H1 (cell line): ENCODE measurements around the gene STRA8. TPM values are rescaled to one million over a fixed set of nuclear protein-coding genes. Genes with fewer than 3 reads are reported as not detected.

Experiments used
- CTCF ChIA-PET: fragments of 300-600 bp; sonication (Branson Sonifier 250); formaldehyde crosslinking; loops from one replicate; lab custom pipeline; 2021; ENCODE audit not compliant: partially characterized antibody; lab: Charles Lee
- POLR2A ChIA-PET: fragments of 300-600 bp; sonication (Branson Sonifier 250); formaldehyde crosslinking; loops from one replicate; lab custom pipeline; 2021; ENCODE audit warnings: inconsistent platforms; ENCODE audit not compliant: partially characterized antibody; lab: Charles Lee
- DNase-seq, 2 experiments: peaks; one replicate each; pipeline versions ENCODE4 v3.0.0 to v3.0.0-alpha.2; 2010 to 2022; ENCODE audit warnings: low spot score in 2 of 2, low read depth in 1 of 2, mixed read lengths in 1 of 2
- FAIRE-seq: peaks from 2 replicates; lab custom pipeline; 2011; peaks lifted over from hg19 to GRCh38; lab: Jason Lieb, UNC
- H2AFZ ChIP-seq: 2 replicates; pipeline ENCODE4 v1.8.1; 2012; ENCODE audit warnings: low read length, inconsistent platforms
- H2AK5ac ChIP-seq: 2 replicates; pipeline ENCODE4 v1.6.1; 2013; ENCODE audit warnings: low read depth, low read length
- H2BK120ac ChIP-seq: replicated peaks from 2 replicates; pipeline ENCODE3; 2013; ENCODE audit warnings: low read depth, low read length, inconsistent platforms
- H2BK12ac ChIP-seq: 2 replicates; pipeline ENCODE4 v1.6.1; 2013; ENCODE audit warnings: low read depth, low read length
- H2BK15ac ChIP-seq: 2 replicates; pipeline ENCODE4 v1.6.1; 2013; ENCODE audit warnings: low read length
- H2BK20ac ChIP-seq: 2 replicates; pipeline ENCODE4 v1.6.1; 2013; ENCODE audit warnings: low read length
- H2BK5ac ChIP-seq: 2 replicates; pipeline ENCODE4 v1.6.1; 2013; ENCODE audit warnings: low read depth, low read length
- H3K14ac ChIP-seq: 2 replicates; pipeline ENCODE4 v1.6.1; 2013; ENCODE audit warnings: inconsistent platforms; ENCODE audit not compliant: insufficient read length
- H3K18ac ChIP-seq: 2 replicates; pipeline ENCODE4 v1.6.1; 2013; ENCODE audit warnings: low read length; ENCODE audit errors: extremely low read depth
- H3K23ac ChIP-seq: 2 replicates; pipeline ENCODE4 v1.6.1; 2013; ENCODE audit warnings: inconsistent platforms; ENCODE audit not compliant: insufficient read length
- H3K23me2 ChIP-seq: 2 replicates; pipeline ENCODE4 v1.6.1; 2013; ENCODE audit warnings: low read depth, low read length
- H3K27ac ChIP-seq: 2 replicates; pipeline ENCODE4 v1.6.1; 2011; ENCODE audit warnings: low read depth, low read length, inconsistent platforms
- H3K27me3 ChIP-seq, 4 experiments: replicated peaks in 1 of 4; 1 replicate in 1 of 4; 2 replicates in 3 of 4; pipeline versions ENCODE4 v1.6.1 to v1.8.1; 2011 to 2013; ENCODE audit warnings: low read length in 3 of 4, mild to moderate bottlenecking in 3 of 4, inconsistent platforms in 2 of 4, mixed read lengths in 2 of 4, moderate library complexity in 1 of 4; ENCODE audit not compliant: control insufficient read depth in 3 of 4, insufficient read depth in 3 of 4; ENCODE audit errors: extremely low read depth in 1 of 4
- H3K36me3 ChIP-seq, 4 experiments: 2 replicates each; pipeline versions ENCODE4 v1.6.1 to v1.8.1; 2011 to 2013; ENCODE audit warnings: mild to moderate bottlenecking in 4 of 4, low read length in 3 of 4, moderate library complexity in 2 of 4, control low read depth in 1 of 4, inconsistent platforms in 1 of 4; ENCODE audit not compliant: insufficient read depth in 4 of 4, control insufficient read depth in 2 of 4
- H3K4ac ChIP-seq: replicated peaks from 2 replicates; pipeline ENCODE3; 2013; ENCODE audit warnings: low read length, low read depth, mixed read lengths, inconsistent platforms; ENCODE audit not compliant: insufficient read length
- H3K4me1 ChIP-seq, 4 experiments: replicated peaks in 1 of 4; 1 replicate in 1 of 4; 2 replicates in 3 of 4; pipeline versions ENCODE4 v1.6.1 to v1.8.1; 2011 to 2013; ENCODE audit warnings: low read length in 3 of 4, inconsistent platforms in 2 of 4, mixed read lengths in 1 of 4; ENCODE audit not compliant: insufficient read depth in 4 of 4, control insufficient read depth in 3 of 4
- H3K4me2 ChIP-seq, 2 experiments: 2 replicates each; pipeline versions ENCODE4 v1.6.1 to v1.8.1; 2011 to 2013; ENCODE audit warnings: low read depth in 2 of 2, low read length in 2 of 2, control low read depth in 1 of 2, inconsistent platforms in 1 of 2, mild to moderate bottlenecking in 1 of 2; ENCODE audit not compliant: insufficient read depth in 1 of 2
- H3K4me3 ChIP-seq, 4 experiments: fragments of 200-600, 300-600 bp in 1 of 4; sonication (generic), shearing (Covaris generic), sonication (Bioruptor Twin) in 1 of 4; 2 replicates each; pipeline versions ENCODE4 v1.5.1 to v1.8.1; 2011 to 2016; ENCODE audit warnings: low read length in 4 of 4, low read depth in 3 of 4, control low read depth in 2 of 4, inconsistent platforms in 2 of 4, mild to moderate bottlenecking in 2 of 4, mixed read lengths in 1 of 4, moderate library complexity in 1 of 4; ENCODE audit not compliant: insufficient read depth in 2 of 4; ENCODE audit errors: extremely low read depth in 1 of 4
- H3K56ac ChIP-seq: replicated peaks from 2 replicates; pipeline ENCODE3; 2013; ENCODE audit warnings: low read depth, mild to moderate bottlenecking, mixed read lengths, low read length, inconsistent platforms; ENCODE audit not compliant: insufficient read length
- H3K79me1 ChIP-seq: 2 replicates; pipeline ENCODE4 v1.6.1; 2013; ENCODE audit warnings: low read depth, low read length, control low read depth
- H3K79me2 ChIP-seq, 2 experiments: 2 replicates each; pipeline versions ENCODE4 v1.6.1 to v1.8.1; 2012 to 2013; ENCODE audit warnings: low read length in 2 of 2, mild to moderate bottlenecking in 2 of 2, inconsistent platforms in 1 of 2; ENCODE audit not compliant: insufficient read depth in 2 of 2, control insufficient read depth in 1 of 2
- H3K9ac ChIP-seq, 4 experiments: replicated peaks in 1 of 4; 1 replicate in 1 of 4; 2 replicates in 3 of 4; pipeline versions ENCODE4 v1.6.1 to v1.8.1; 2011 to 2013; ENCODE audit warnings: low read depth in 3 of 4, low read length in 3 of 4, control low read depth in 2 of 4, mild to moderate bottlenecking in 2 of 4, moderate library complexity in 2 of 4, inconsistent platforms in 1 of 4; ENCODE audit errors: extremely low read depth in 1 of 4
- H3K9me3 ChIP-seq, 2 experiments: 2 replicates each; pipeline versions ENCODE4 v1.6.1 to v1.8.1; 2012 to 2013; ENCODE audit warnings: mild to moderate bottlenecking in 2 of 2, moderate library complexity in 2 of 2, control low read depth in 1 of 2, inconsistent platforms in 1 of 2, low read depth in 1 of 2, low read length in 1 of 2, mixed read lengths in 1 of 2; ENCODE audit not compliant: insufficient read depth in 2 of 2
- H4K20me1 ChIP-seq, 2 experiments: replicated peaks in 1 of 2; 2 replicates each; pipeline versions ENCODE3 to v1.8.1; 2011 to 2013; ENCODE audit warnings: inconsistent platforms in 2 of 2, low read length in 2 of 2, mild to moderate bottlenecking in 1 of 2; ENCODE audit not compliant: insufficient read depth in 2 of 2, control insufficient read depth in 1 of 2
- H4K5ac ChIP-seq: 2 replicates; pipeline ENCODE4 v1.6.1; 2013; ENCODE audit warnings: low read length, low read depth, mixed read lengths, inconsistent platforms; ENCODE audit not compliant: insufficient read length
- H4K8ac ChIP-seq: 2 replicates; pipeline ENCODE4 v1.8.0; 2013; ENCODE audit warnings: mild to moderate bottlenecking, moderate library complexity, low read length, inconsistent platforms; ENCODE audit not compliant: insufficient read depth; ENCODE audit errors: extremely low read depth
- H4K91ac ChIP-seq: replicated peaks from 2 replicates; pipeline ENCODE3; 2013; ENCODE audit warnings: low read length, mixed read lengths, inconsistent platforms; ENCODE audit not compliant: insufficient read length
- BRCA1 ChIP-seq: IDR thresholded peaks from 2 replicates; pipeline ENCODE4 v1.6.1; 2012; ENCODE audit warnings: low read depth, low read length, improper control_type of control experiment
- CBX8 ChIP-seq: fragments of 300-800, 300-1000 bp; sonication (generic); IDR thresholded peaks from 2 replicates; pipeline ENCODE4 v1.7.1; 2016; ENCODE audit warnings: low read depth, low read length, borderline replicate concordance
- CHD2 ChIP-seq: IDR thresholded peaks from 2 replicates; pipeline ENCODE4 v1.6.1; 2012; ENCODE audit warnings: low read length, improper control_type of control experiment
- GABPA ChIP-seq: IDR thresholded peaks from 2 replicates; pipeline ENCODE4 v1.6.1; 2011; ENCODE audit warnings: mild to moderate bottlenecking, low read length, moderate library complexity, borderline replicate concordance; ENCODE audit not compliant: insufficient read depth
- HDAC6 ChIP-seq: IDR thresholded peaks from one replicate; pipeline ENCODE4 v1.7.1; 2012; ENCODE audit warnings: low read depth, mild to moderate bottlenecking, inconsistent platforms, low read length, moderate library complexity
- JUN ChIP-seq: IDR thresholded peaks from 2 replicates; pipeline ENCODE4 v1.6.1; 2011; ENCODE audit warnings: low read depth, mild to moderate bottlenecking, improper control_type of control experiment, low read length
- KDM5A ChIP-seq: fragments of 200-600 bp; IDR thresholded peaks from 2 replicates; pipeline ENCODE4 v1.7.1; 2012; ENCODE audit warnings: mild to moderate bottlenecking, low read length, inconsistent platforms, mixed read lengths
- POU5F1 ChIP-seq: IDR thresholded peaks from 2 replicates; pipeline ENCODE4 v1.6.1; 2011; ENCODE audit warnings: low read depth, mild to moderate bottlenecking, low read length, moderate library complexity
- RAD21 ChIP-seq, 2 experiments: IDR thresholded peaks in 1 of 2; conservative IDR thresholded peaks in 1 of 2; 2 replicates each; pipeline ENCODE4 v1.6.1; 2011; ENCODE audit warnings: low read depth in 2 of 2, low read length in 2 of 2, improper control_type of control experiment in 1 of 2, inconsistent platforms in 1 of 2, mild to moderate bottlenecking in 1 of 2, moderate library complexity in 1 of 2
- SP2 ChIP-seq: IDR thresholded peaks from 2 replicates; pipeline ENCODE4 v1.6.1; 2012; ENCODE audit warnings: mild to moderate bottlenecking, low read length, inconsistent platforms
- SUZ12 ChIP-seq: fragments of 200-600 bp; sonication (generic); IDR thresholded peaks from 2 replicates; pipeline ENCODE4 v1.6.1; 2012; ENCODE audit warnings: mild to moderate bottlenecking, inconsistent platforms, low read length, moderate library complexity, mixed read lengths
- TAF1 ChIP-seq: IDR thresholded peaks from 2 replicates; pipeline ENCODE4 v1.6.1; 2011; ENCODE audit warnings: mild to moderate bottlenecking, low read depth, low read length
- TBP ChIP-seq: IDR thresholded peaks from 2 replicates; pipeline ENCODE4 v1.6.1; 2011; ENCODE audit warnings: low read depth, low read length, improper control_type of control experiment
- TCF12 ChIP-seq: IDR thresholded peaks from 2 replicates; pipeline ENCODE4 v1.6.1; 2011; ENCODE audit warnings: low read depth, mild to moderate bottlenecking, low read length
- YY1 ChIP-seq: IDR thresholded peaks from 2 replicates; pipeline ENCODE4 v1.6.1; 2011; ENCODE audit warnings: low read depth, mild to moderate bottlenecking, low read length
- WGBS, 2 experiments: shearing (Covaris generic) in 1 of 2; methylation state at CpG; one replicate each; pipeline versions ENCODE4 v1.1.6 to v1.1.7; 2013 to 2015; ENCODE audit warnings: low lambda C conversion rate in 2 of 2, mixed read lengths in 2 of 2, inconsistent platforms in 1 of 2, low coverage in 1 of 2, missing lambda C conversion rate in 1 of 2; ENCODE audit not compliant: insufficient replicate concordance in 2 of 2, insufficient coverage in 1 of 2, insufficient read length in 1 of 2; ENCODE audit errors: extremely low coverage in 1 of 2, missing lambda C conversion rate in 1 of 2; 5-methylcytosine and 5-hydroxymethylcytosine counted together
- polyA plus RNA-seq, 7 experiments: library from polyadenylated mRNA; depleted of rRNA in 3 of 7; stranded (reverse) in 5 of 7; unstranded in 2 of 7; fragments of >200 nt in 5 of 7; fragments of 200-250 nt in 2 of 7; gene quantifications; 1 replicate in 5 of 7; 2 replicates in 1 of 7; 4 replicates in 1 of 7; pipeline versions ENCODE4 v1.2.1 to v1.2.3, GENCODE V29; 2011 to 2013; ENCODE audit warnings: missing spikeins in 2 of 7, mixed read lengths in 2 of 7
- total RNA-seq: library from RNA; stranded (reverse); fragmentation: NEBNext Ultra II Directional; extraction: Animal tissue kit (Norgen Biotek cat#: 25700); gene quantifications from 2 replicates; pipeline ENCODE4 v1.2.1, GENCODE V29; 2021

The STRA8 gene
- total and polyA plus RNA-seq, 2 of the 8 experiments (the other 6 are each of a cell fraction or from before 2014, with no cell fraction given) = not detected

DNA sequence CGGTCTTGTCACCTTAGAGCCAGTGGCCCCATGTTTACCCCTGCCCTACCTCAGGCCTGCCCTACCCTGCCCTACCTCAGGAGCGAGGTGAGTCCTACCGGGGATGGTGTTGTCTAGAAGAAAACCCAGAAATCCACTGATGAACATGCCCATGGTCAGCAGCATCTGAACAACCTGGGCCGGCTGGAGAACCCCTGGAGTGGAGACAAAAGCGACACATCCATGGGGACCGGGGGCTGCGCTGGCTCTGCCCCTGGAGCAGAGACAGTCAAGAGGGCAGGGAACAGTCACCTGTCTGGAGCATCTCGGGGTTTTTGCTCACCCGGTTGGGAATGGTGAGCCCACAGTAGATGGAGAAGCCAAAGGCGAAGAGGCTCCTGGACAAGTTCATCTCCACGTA lies 36.3 kb downstream of the STRA8 start:
- H2BK120ac ChIP-seq = no peak overlapping the region
- no peak overlapping the region for H4K91ac ChIP-seq
- H3K23me2 ChIP-seq = no peaks in the 10 kb centered on the region
- H3K23ac ChIP-seq = no peak overlapping the region
- no peak overlapping the region for H3K4me3 ChIP-seq
- H3K18ac ChIP-seq = no peak overlapping the region
- peak overlapping the region; percentile 35; the same call in 1 of the 2 replicates for H4K8ac ChIP-seq
- no peaks in the 10 kb centered on the region for H4K20me1 ChIP-seq
- no peak overlapping the region for H2AK5ac ChIP-seq
- no peak overlapping the region for H3K14ac ChIP-seq
- H3K79me1 ChIP-seq = no peaks in the 10 kb centered on the region
- H3K4ac ChIP-seq = no peak overlapping the region
- H3K27ac ChIP-seq = no peak overlapping the region
- no peak overlapping the region for H4K5ac ChIP-seq
- DNase-seq (no peak), FAIRE-seq (no peak)
- no peak overlapping the region for H2BK12ac ChIP-seq
- CTCF ChIA-PET = interaction anchor here (0.8 to 1.2 kb wide), 2 partner anchors 92 to 403 kb away, joined by 3 read pairs; no protein-coding TSS in a partner anchor
- H3K56ac ChIP-seq = no peak overlapping the region
- no peaks in the 10 kb centered on the region for H3K36me3 ChIP-seq
- no peak overlapping the region for H3K9ac ChIP-seq
- no peak overlapping the region for H2BK5ac ChIP-seq
- no peak overlapping the region for H2AFZ ChIP-seq
- H3K4me1 ChIP-seq = no peaks in the 10 kb centered on the region; a peak in 1 of 7 replicates
- H3K4me2 ChIP-seq = no peak overlapping the region
- H3K9me3 ChIP-seq = peaks cover 0 to 2% of the 10 kb centered on the region in 2 experiments; a peak in 1 of 4 replicates
- no peaks in the 10 kb centered on the region for H3K79me2 ChIP-seq
- 94% methylated on average over 11 of the region's 11 CpGs; no CpG with 5 or more reads in 1 of the 2 experiments for WGBS, 2 experiments
- POLR2A ChIA-PET = no interaction called here
- no peaks in the 10 kb centered on the region for H3K27me3 ChIP-seq
- no peak overlapping the region for H2BK15ac ChIP-seq
- no peak overlapping the region for H2BK20ac ChIP-seq
- TF ChIP-seq TCF12 = no peak
- no peak for TF ChIP-seq YY1
- TF ChIP-seq SUZ12 = no peak
- TF ChIP-seq TAF1 = no peak
- no peak for TF ChIP-seq CHD2
- TF ChIP-seq GABPA = no peak
- no peak for TF ChIP-seq JUN
- no peak for TF ChIP-seq POU5F1
- no peak for TF ChIP-seq HDAC6
- no peak for TF ChIP-seq TBP
- TF ChIP-seq CBX8 = no peak
- no peak for TF ChIP-seq KDM5A
- TF ChIP-seq RAD21 (IDR thresholded peaks at IDR 0.05 in 1 of 2, conservative IDR thresholded peaks at IDR 0.05 in 1 of 2; ENCODE audit: low read depth in 2 of 2, low read length in 2 of 2) = no peak
- TF ChIP-seq BRCA1 = no peak
- no peak for TF ChIP-seq SP2
